K562 (cell line): ENCODE results near the gene FAM20B. TPM values are rescaled to one million over a fixed set of nuclear protein-coding genes. Genes with fewer than 3 reads are reported as not detected.

Experiments used
- ATF6 ChIP-seq: sonication (generic); formaldehyde crosslinking; IDR thresholded peaks from 2 replicates; pipeline ENCODE4 v1.4.0; 2020; ENCODE audit warnings: mild to moderate bottlenecking, missing genetic modification reagents
- CGGBP1 ChIP-seq: fragments of 250-450 bp; sonication (Bioruptor Pico); IDR thresholded peaks from 2 replicates; pipeline ENCODE4 v1.9.0; 2021; ENCODE audit warnings: mild to moderate bottlenecking
- CREM ChIP-seq: IDR thresholded peaks from 2 replicates; pipeline ENCODE4 v1.6.1; 2014; ENCODE audit warnings: antibody characterized with exemption, low read depth
- CXXC5 ChIP-seq: fragments of 250-450 bp; sonication (Bioruptor Pico); IDR thresholded peaks from 2 replicates; pipeline ENCODE4 v1.8.0; 2022; ENCODE audit warnings: inconsistent platforms, mild to moderate bottlenecking, moderate library complexity
- DIDO1 ChIP-seq: fragments of 450-650 bp; IDR thresholded peaks from 2 replicates; pipeline ENCODE4 v1.6.1; 2016; ENCODE audit warnings: low read depth, missing biosample characterization, missing genetic modification characterization
- EHMT2 ChIP-seq: fragments of 450-650 bp; IDR thresholded peaks from 2 replicates; pipeline ENCODE4 v1.6.1; 2018; ENCODE audit warnings: antibody characterized with exemption
- HOXB6 ChIP-seq: fragments of 250-450 bp; sonication (Bioruptor Pico); IDR thresholded peaks from 2 replicates; pipeline ENCODE4 v1.5.1; 2022; ENCODE audit warnings: mild to moderate bottlenecking, borderline replicate concordance
- JUNB ChIP-seq: fragments of 450-650 bp; formaldehyde crosslinking; conservative IDR thresholded peaks from 2 replicates; pipeline ENCODE4 v1.4.0; 2020; ENCODE audit warnings: mild to moderate bottlenecking
- MAZ ChIP-seq, 2 experiments: fragments of 450-650 bp in 1 of 2; sonication (generic) in 1 of 2; formaldehyde crosslinking; IDR thresholded peaks in 1 of 2; conservative IDR thresholded peaks in 1 of 2; 2 replicates each; pipeline versions ENCODE4 v1.4.0 to v1.5.0; 2020; ENCODE audit warnings: mild to moderate bottlenecking in 1 of 2, missing genetic modification reagents in 1 of 2
- MEF2D ChIP-seq: conservative IDR thresholded peaks from 2 replicates; pipeline ENCODE4 v1.6.1; 2016; ENCODE audit warnings: low read depth, missing genetic modification characterization, missing compliant biosample characterization
- NFIX ChIP-seq: fragments of 250-450 bp; sonication (Bioruptor Pico); IDR thresholded peaks from 2 replicates; pipeline ENCODE4 v1.4.0; 2020; ENCODE audit warnings: low read depth, mild to moderate bottlenecking, moderate library complexity
- NR2C2 ChIP-seq, 2 experiments: fragments of 200-800 bp in 1 of 2; sonication (Bioruptor generic) in 1 of 2; sonication (generic) in 1 of 2; formaldehyde crosslinking in 1 of 2; IDR thresholded peaks; 2 replicates each; pipeline versions ENCODE4 v1.6.1 to v1.8.0; 2016 to 2022; ENCODE audit warnings: mild to moderate bottlenecking in 1 of 2, missing compliant biosample characterization in 1 of 2, missing genetic modification characterization in 1 of 2, missing genetic modification reagents in 1 of 2
- PATZ1 ChIP-seq: fragments of 250-450 bp; sonication (Bioruptor Pico); IDR thresholded peaks from 2 replicates; pipeline ENCODE4 v1.5.0; 2020; ENCODE audit warnings: mild to moderate bottlenecking, borderline replicate concordance
- PHB ChIP-seq: fragments of 250-450 bp; sonication (Bioruptor Pico); IDR thresholded peaks from 2 replicates; pipeline ENCODE4 v1.5.0; 2021
- PTTG1 ChIP-seq: fragments of 450-650 bp; IDR thresholded peaks from 2 replicates; pipeline ENCODE4 v1.6.1; 2016; ENCODE audit warnings: low read depth, mild to moderate bottlenecking, missing genetic modification characterization, missing compliant biosample characterization
- RBBP5 ChIP-seq: fragments of 200-600 bp; sonication (generic); IDR thresholded peaks from 2 replicates; pipeline ENCODE4 v1.6.1; 2012; ENCODE audit warnings: borderline replicate concordance, mild to moderate bottlenecking, low read length, control low read depth, inconsistent platforms; ENCODE audit not compliant: insufficient read depth, poor library complexity, severe bottlenecking
- SREBF1 ChIP-seq: fragments of 150-350 bp; IDR thresholded peaks from 2 replicates; pipeline ENCODE4 v1.6.1; 2014; ENCODE audit warnings: antibody characterized with exemption, low read depth, low read length, borderline replicate concordance
- ZBED1 ChIP-seq: IDR thresholded peaks from 2 replicates; pipeline ENCODE4 v1.6.1; 2014
- ZBTB43 ChIP-seq: sonication (generic); formaldehyde crosslinking; IDR thresholded peaks from 2 replicates; pipeline ENCODE4 v1.8.0; 2023; ENCODE audit warnings: mild to moderate bottlenecking, missing genetic modification reagents
- ZNF75A ChIP-seq: fragments of 450-650 bp; formaldehyde crosslinking; IDR thresholded peaks from 2 replicates; pipeline ENCODE4 v1.4.0; 2020; ENCODE audit warnings: mild to moderate bottlenecking
- polyA plus RNA-seq, 8 experiments: library from polyadenylated mRNA; depleted of rRNA in 4 of 8; stranded (reverse) in 5 of 8; unstranded in 3 of 8; fragments of >200 nt; fragmentation: Nextera tagmentation in 2 of 8; fragmentation: Illumina TruSeq in 1 of 8; extraction: Ambion mirVana in 2 of 8; extraction: Trizol in 1 of 8; gene quantifications; 2 replicates each; pipeline versions ENCODE4 v1.2.1 to v1.2.3, GENCODE V29; 2011 to 2014; ENCODE audit warnings: inconsistent platforms in 1 of 8, missing spikeins in 1 of 8
- total RNA-seq, 7 experiments: library from RNA; depleted of rRNA in 6 of 7; stranded (reverse); fragments of >200 nt in 6 of 7; fragmentation: Illumina TruSeq in 2 of 7; extraction: Trizol in 2 of 7; gene quantifications; 2 replicates each; pipeline versions ENCODE4 v1.2.1 to v1.2.3, GENCODE V29; 2011 to 2021; ENCODE audit warnings: low replicate concordance in 1 of 7
- TF ChIP-seq, protein P1 (sequence below): fragments of 250-450 bp; sonication (Bioruptor Pico); IDR thresholded peaks from 2 replicates; pipeline ENCODE4 v1.5.0; 2021

The FAM20B gene
- total and polyA plus RNA-seq, 9 of the 15 experiments (the other 6 are each of a cell fraction or from before 2014, with no cell fraction given) = 7.2 to 67.5 (median 42.9) TPM

DNA sequence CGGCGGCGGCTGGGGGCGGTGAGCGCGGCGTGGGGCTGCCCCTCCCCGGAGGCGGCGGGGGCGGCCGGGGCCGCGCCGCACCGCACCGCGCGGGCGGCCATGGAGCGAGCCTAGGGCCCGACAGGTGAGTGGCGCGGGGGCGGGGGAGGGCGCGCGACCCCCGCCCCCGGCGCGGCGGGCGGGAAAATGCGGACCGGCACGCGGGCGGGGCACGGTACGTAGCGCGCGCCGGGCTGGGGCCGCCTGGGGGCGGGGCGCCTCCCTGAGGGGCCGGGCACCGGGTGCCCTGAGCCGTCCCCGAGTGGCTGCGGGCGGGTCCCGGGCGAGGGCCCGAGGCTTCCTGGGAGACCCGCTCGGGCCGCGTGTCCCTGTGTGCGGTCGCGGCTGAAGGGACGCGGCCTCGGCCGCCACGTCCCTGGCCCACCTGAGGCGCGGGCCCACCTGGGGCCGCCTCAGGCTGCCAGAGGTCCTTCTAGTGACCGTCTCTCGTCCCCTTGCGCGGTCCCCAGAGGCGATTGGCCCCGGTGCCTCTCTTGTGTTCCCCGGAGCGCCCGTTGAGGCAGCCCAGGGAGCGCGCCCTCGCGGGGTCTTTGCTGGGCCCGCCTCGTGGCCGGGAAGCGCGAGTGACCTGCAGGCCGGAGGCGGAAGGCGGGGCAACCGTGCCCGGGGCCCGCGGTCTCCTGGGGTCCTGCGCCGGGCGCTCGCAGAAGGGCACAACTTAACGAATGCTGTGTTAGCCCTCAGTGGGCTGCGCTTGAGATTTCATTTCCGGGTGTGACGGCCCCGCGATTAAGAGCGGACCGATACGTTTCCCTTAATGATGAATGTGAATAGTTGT, 500 bp downstream of the FAM20B start (continued):
- no peak for TF ChIP-seq ATF6 (CRISPR knock-in tag)
- TF ChIP-seq PATZ1 (CRISPR knock-in tag) = no peak
- no peak for TF ChIP-seq SREBF1
- TF ChIP-seq DIDO1 (tag) = no peak
- 0 out of 2 replicates have a peak, but pooled peaks have one; percentile 58 for TF ChIP-seq ZNF75A (CRISPR knock-in tag)
- TF ChIP-seq, protein P1, sequence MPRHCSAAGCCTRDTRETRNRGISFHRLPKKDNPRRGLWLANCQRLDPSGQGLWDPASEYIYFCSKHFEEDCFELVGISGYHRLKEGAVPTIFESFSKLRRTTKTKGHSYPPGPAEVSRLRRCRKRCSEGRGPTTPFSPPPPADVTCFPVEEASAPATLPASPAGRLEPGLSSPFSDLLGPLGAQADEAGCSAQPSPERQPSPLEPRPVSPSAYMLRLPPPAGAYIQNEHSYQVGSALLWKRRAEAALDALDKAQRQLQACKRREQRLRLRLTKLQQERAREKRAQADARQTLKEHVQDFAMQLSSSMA (CRISPR knock-in tag) = no peak
- TF ChIP-seq EHMT2 = no peak
- 0 out of 2 replicates have a peak, but pooled peaks have one; percentile 33 for TF ChIP-seq PHB (CRISPR knock-in tag)
- TF ChIP-seq MAZ (CRISPR knock-in tag; conservative IDR thresholded peaks at IDR 0.05 in 1 of 2, IDR thresholded peaks at IDR 0.05 in 1 of 2) = peak; percentile 76 to 82
- TF ChIP-seq RBBP5 = peak; percentile 85
- TF ChIP-seq NR2C2 (CRISPR knock-in tag; IDR thresholded peaks at IDR 0.05) = no peak
- TF ChIP-seq NR2C2 (tag; IDR thresholded peaks at IDR 0.05) = peak; percentile 60
- TF ChIP-seq NFIX (CRISPR knock-in tag) = no peak
- no peak for TF ChIP-seq MEF2D
- no peak for TF ChIP-seq HOXB6 (CRISPR knock-in tag)
- TF ChIP-seq CXXC5 (CRISPR knock-in tag) = peak; percentile 92
- no peak for TF ChIP-seq ZBED1
- no peak for TF ChIP-seq PTTG1 (tag)
- 0 out of 2 replicates have a peak, but pooled peaks have one; percentile 81 for TF ChIP-seq ZBTB43 (CRISPR knock-in tag)
- peak; percentile 78 for TF ChIP-seq CREM
- no peak for TF ChIP-seq JUNB (CRISPR knock-in tag)
- TF ChIP-seq CGGBP1 = no peak
